NCI-H774 (cell line): Measurements from ENCODE around the gene CDH12.
A peak's percentile ranks its signal among the peaks of the same experiment; 100 is the strongest.
"Not testable (repeated sequence)": the region's sequence is repeated elsewhere in the genome, so short reads cannot be mapped to it uniquely, and the experiment has no call there.

Source experiments
- DNase-seq: peaks from one replicate; lab custom pipeline; 2025; lab: John Stamatoyannopoulos, UW

The CDH12 gene

GRCh38 chr5:22010808-22011207, 842.3 kb downstream of the CDH12 start:
- DNase-seq = not testable (repeated sequence)

- not testable (repeated sequence) for DNase-seq
Observed at GRCh38 chr5:22001097-22001496, 852.0 kb downstream of the CDH12 start.

- DNase-seq = not testable (repeated sequence)
Observed at GRCh38 chr5:21985799-21986198, 867.3 kb downstream of the CDH12 start.

DNA sequence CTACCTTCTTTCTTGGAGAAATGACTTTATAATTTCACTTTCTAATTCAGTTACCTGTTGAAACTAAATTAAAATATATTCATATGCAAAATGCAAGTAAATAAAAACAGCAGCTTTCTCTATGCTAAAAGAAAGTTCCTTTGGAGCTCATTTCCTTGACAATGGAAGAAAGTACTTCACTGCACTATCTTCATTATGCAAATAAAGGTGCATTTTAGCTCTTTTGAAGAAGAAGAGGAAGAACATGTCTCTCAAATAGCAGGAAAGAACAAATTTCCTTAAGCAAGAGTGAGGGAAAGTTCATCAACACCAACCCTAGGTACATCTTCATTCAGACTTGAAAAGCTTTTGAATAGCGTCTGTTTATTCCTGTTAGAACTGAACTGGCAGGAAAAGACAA, 901.6 kb downstream of the CDH12 start:
- not testable (repeated sequence) for DNase-seq

GRCh38 chr5:21931116-21931515, 922.0 kb downstream of the CDH12 start:
- no peak for DNase-seq

DNA sequence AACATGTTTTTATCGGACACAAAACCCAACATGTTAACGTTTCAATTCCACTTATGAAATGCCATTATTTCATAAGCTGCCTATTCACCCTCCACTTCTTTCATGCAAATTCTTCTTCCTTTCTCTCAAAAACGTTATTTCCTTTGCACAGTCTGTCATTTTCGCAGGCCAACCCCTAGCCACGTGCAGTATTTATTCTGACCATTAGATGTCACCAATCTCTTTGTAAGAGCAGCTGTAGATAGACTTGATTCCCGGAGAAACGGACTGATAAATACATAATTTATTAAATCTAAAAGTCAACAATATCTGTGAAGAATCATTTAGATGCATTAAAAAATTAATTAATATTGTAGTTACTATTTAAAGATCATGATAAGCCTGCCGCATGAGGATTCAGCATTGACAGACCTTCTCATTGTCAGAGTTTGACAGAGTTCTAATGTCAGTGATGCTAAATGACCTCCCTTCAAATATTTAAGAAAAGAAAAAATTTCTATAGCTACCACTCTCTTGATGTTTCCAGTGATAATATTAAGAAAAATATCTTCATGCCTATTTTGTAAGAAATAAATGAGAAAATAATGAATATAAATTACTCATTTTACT, 933.6 kb downstream of the CDH12 start:
- peak; percentile 25 for DNase-seq

GRCh38 chr5:21918451-21918850, 934.7 kb downstream of the CDH12 start:
- no peak for DNase-seq

- peak; percentile 28 for DNase-seq
Observed at GRCh38 chr5:21910731-21911130, 942.4 kb downstream of the CDH12 start.

DNA sequence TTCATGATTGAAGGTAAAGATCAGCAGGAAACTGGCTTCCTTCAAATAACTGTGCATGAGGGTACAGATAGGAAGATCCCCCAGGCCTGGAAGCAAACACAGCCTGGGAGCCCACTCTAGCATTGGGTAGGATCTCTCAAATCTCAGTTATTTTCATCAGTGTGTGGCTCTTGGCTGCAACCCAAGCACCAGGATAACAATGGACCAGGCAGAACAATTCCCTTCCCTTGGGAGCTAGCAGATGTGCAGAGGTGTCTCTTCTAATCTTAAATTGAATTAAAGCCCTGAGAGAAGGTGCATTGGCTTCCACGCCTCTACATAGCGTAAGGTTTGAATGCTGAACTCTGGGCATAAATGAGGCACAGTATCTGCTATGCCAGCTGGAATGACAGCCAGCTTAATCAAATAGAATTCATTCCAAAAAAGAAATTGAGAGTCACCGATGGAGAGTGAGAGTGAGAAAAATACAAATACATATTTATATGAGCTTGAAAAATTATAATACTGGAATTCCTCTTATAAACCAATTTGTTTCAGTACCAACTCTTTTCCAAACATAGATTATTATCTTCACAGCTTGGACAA, 957.3 kb downstream of the CDH12 start:
- no peak for DNase-seq

DNA sequence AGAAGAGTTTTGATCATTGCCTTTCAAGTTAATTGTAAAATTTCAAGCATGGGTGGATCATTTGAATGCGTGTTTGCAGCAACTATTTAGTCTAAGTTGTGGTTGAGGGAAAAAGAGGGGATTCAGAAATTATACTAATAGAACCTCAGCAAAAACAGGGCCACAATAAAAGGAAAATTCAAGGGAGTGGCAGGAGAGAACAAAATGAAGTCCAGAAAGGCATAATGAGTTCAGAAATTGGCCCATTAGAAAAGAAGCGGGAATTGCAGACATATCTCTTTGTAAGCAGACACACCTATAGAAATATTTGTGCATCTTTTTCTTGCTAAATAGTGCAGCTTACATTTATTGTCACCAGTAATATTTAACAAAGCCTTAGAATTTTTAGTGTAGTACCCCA, 960.0 kb downstream of the CDH12 start:
- DNase-seq = no peak

DNA sequence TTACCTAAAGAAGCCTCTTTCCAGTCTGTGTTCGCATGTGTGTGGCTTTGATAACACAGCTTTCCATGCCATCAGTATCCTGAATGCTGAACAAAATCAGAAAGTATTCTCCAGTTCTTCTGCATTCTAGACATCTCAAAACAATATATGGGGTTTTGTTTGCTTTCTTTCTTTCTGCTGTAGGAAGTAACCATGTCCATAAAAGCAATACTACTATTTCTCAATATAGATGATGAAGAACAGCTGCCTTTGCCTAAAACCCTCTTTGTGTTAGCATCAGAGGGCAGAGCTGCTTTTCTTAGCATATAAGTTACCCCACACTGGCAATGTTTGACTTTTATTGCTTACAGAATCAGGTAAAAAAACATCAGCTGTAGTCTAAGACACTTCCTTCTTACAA, 963.6 kb downstream of the CDH12 start:
- no peak for DNase-seq

- no peak for DNase-seq
Observed at GRCh38 chr5:21882074-21882745, 970.9 kb downstream of the CDH12 start.

- DNase-seq = no peak
Observed at GRCh38 chr5:21880164-21880563, 973.0 kb downstream of the CDH12 start.

DNA sequence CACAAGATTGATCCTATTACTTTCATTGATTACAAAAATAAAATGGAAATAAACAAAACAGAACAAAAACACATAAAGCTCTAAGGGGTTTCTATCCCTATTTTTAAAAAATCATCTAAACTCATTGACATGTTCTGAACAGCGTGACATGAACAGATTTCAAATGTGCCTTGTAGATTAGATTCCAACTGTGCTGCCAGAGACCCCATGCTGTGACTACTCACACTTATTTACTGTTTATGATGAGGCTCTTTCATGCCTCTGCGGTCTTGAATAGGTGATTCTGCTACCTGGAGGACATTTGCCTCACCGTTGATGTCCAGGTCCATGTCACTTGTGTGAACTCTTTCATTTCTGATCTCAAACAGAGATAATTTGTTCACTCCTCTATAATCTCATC, 990.2 kb downstream of the CDH12 start:
- no peak for DNase-seq

DNA sequence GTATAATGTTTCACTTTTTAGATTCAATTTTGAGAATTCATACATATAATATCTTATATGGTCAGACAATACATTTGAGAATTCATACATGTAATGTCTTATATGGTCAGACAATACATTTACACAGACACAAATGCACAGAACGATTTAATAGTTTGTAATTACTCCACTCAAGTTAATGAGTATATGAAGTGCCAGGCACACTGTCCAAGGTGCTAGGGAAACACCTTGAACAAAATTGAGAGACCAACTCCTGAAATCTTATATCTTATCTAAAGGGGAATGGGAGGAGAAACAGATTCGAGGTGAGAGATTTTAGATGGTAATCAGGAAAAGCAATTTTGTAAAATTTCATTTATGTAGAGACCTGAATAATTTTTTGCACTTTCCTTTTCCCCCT, 994.7 kb downstream of the CDH12 start:
- no peak for DNase-seq

DNA sequence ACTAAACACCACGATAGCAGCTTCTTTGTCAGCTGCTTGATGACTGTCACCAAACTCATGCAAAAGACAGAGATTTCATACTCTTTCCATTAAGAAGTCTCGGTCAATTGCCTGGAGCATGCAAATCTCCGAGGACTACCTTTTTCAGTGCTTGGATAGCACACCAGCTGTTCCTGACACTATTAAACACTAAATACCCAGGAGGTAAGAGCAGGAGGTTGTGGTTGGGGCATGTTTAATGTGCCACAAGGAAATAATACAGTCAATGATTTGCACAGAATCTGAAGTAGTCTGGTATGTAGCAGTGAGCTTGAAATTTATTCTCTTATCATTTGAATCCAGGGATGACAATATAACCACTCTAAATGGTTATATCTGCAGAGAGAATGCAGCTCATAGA, 996.2 kb downstream of the CDH12 start:
- no peak for DNase-seq

GRCh38 chr5:21847300-21847699, 1005.8 kb downstream of the CDH12 start:
- DNase-seq = no peak

- no peak for DNase-seq
Observed at GRCh38 chr5:21844960-21845359, 1008.2 kb downstream of the CDH12 start.

GRCh38 chr5:21834863-21835262, 1018.3 kb downstream of the CDH12 start:
- DNase-seq = no peak

DNA sequence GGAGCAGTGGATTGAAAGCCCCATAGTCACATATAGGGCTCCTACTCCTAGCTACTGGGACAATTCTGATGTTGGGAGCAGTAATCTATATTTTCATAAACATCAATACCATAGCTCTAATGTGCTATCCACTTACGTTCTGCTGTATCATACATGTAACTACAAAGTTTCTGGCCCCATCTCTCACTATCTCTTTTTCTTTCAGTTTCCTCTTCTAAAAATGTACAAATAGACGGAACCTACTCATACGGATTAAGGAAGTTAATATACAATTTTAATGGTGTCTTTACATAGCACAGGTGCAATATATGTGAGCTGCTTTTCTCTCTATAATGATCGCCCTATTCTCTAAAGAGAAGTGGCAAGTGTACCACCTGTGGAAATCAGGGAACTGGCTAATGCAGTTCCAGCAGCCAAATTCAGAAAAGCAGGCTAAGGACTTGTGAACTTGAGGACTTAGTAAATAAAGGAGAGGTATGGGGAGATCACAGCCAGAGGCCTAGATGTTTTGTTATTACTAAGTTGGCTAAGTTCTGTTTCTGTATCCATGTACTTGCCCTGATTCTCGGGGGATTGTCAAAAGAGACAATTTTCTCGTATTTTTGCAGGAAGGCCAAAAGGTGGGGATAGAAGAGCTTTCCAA, 1021.9 kb downstream of the CDH12 start:
- no peak for DNase-seq

- no peak for DNase-seq
Observed at GRCh38 chr5:21826884-21827283, 1026.3 kb downstream of the CDH12 start.

DNA sequence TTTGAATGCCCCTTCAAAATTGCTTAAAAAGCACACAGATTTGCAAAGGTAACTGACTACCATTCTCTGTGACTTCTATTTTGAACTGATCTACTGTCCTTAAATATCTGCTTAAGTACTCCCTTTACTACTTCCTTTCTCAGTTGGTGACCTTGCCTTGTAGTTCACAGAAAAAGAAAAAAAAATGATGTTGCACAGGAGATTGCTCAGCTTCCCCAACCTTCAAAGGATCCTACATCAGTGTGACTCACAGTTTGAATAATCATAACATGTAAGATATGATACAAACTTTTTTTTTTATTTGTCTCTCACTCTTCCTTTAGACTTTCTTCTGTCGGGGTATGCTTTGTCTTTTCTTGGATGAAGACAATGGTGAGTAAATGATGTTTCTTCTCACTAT, 1029.6 kb downstream of the CDH12 start:
- DNase-seq = no peak

- no peak for DNase-seq
Observed at GRCh38 chr5:21823076-21823574, 1030.0 kb downstream of the CDH12 start.
